AG08396 (cell line): ENCODE data around the gene MPPED2.

ENCODE experiments used
- DNase-seq: peaks from one replicate; pipeline ENCODE4 v3.0.0; 2012; ENCODE audit warnings: low spot score, mixed read lengths

Gene MPPED2

DNA sequence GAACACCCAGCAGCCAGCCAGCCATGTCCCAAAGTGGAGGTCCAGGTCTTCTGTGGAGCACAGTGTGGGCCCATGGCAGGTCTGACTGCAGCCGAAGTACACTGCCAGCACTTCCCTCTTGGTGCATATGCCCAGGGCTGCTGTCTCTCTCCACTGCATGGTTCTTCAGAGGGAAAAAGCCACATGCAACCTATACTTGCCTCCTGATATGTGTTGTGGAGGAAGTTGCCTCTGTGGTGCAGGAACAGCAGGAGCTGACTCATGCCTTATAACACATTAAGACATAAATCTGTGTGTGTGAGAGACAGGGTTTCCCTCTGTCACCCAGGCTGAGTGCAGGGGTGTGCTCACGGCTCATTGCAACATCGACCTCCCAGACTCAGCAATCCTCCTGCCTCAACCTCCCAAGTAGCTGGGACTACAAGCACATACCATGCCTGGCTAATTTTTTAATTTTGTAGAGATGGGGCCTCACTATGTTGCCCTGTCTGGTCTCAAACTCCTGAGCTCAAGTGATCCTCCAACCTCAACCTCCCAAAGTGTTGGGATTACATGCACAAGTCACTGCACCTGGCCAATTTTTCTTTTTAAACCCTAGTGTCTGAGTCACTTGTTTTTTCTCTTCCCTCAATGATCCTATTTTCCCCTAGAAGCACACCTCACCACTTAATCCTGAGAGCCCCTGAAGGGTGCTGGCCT, 98.8 kb downstream of the MPPED2 start:
- DNase-seq = no peak

DNA sequence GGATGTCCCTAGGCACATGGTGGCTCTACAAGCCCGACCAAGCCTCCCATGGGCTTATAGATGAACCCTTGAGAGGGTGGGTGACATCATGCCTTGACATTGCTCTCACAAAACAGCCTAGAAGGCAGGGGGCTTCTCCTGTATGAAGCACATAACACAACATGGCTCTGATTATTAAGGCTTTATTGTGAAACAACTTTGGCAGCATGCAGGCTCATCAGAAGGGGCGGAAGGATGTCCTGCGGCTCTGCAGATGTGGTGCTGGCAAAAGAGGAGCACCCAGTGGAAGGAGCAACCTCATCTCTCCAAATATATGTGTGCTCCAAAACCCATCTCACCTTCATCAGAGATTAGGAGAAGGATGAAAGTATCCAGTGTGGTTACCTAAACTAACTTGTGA, 100.4 kb downstream of the MPPED2 start:
- no peak for DNase-seq

DNA sequence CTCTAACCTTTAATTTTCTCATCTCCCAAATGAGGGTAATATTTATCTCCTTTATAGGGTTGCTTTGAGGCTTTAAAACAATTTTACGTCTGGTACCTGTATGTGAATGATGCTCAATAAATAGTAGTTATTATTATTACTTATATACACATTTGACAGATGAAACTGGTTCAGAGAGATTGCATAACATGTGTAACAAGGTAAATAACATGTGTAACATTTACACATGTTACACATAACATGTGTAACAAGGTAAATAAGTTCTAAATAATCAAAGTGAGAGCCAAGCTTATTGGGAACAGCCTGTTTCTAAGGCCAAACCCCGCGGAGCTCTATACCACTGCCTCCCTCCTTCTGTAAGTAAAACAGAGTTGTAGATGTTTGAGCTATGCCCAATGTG, 100.9 kb downstream of the MPPED2 start:
- DNase-seq = no peak

DNA sequence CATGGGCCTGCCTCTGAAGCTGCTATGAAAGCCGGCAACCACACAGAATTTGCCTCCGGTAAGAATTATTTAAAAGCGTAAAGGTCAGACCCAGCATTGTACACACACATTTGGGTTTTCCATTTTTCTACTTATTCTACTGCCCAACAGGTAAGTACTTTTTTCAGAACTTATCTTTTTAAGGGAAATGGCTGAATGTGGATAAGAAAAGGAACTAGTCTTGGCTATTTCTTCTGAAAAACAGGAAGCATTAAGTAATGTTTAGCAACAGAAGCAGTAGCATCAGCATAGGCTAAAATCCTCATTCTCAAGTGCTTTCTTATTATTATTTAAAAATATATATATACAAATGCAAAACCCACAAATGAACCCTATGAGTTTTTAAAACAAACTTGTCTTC, 103.1 kb downstream of the MPPED2 start:
- DNase-seq = no peak

DNA sequence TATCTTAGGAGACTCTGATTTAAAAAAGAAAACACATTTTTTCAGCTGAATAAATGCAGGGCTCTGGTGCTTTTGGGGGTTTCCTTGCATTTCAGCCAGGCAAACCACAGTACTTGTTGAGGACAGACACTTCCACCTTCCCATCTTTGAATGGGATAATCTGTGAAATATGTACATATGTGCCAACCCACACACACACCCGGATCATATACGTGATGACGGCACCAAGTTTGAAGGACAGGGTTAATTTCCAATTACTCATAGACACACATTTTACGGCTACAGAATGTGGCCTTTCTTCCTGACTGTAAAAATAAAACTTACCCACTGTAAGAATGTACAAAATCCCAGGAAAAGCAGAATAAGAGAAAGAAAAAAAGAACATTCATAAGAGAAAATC, 104.4 kb downstream of the MPPED2 start:
- DNase-seq = no peak

DNA sequence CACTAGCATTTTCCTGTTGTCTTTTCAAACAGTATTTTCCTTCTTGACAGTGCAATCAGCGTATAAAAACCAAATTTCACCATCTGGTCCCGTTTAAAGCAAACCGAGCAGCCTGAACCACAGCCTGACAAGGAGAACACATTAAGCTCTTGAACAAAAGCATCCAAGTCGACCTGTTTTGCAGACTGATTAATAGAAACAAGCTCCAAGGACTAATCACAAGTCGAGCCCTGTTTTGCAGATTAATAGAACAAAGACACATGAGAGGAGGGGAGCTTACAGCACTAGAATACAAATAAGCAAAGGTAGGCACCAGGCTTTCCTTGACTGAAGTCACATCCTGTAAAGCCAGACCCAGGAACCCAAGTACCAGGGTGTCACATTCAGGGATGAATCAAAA, 104.8 kb downstream of the MPPED2 start:
- no peak for DNase-seq

DNA sequence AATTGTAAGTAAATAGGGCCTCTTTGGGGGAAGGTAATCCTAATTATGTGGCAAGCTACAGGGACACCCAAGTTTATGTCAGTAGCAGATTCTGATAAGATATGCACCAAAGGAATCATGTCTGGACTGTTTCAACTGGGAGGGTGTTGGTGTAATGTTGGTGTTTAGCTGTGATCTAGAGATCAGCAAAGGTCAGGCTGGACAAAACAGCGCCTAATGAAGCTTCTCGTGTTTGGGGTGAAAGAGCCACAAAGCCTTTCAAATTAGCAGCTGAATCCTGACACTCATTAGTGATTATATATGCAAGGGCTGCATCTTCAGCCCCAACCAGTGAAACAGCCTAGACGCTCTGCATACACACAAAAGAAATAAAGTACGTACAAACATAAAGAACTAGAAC, 106.3 kb downstream of the MPPED2 start:
- DNase-seq = no peak

GRCh38 chr11:30478923-30479322, 107.2 kb downstream of the MPPED2 start:
- DNase-seq = no peak

- DNase-seq = no peak
Measured at GRCh38 chr11:30477061-30477460, 109.1 kb downstream of the MPPED2 start.

GRCh38 chr11:30474151-30474954, 111.8 kb downstream of the MPPED2 start:
- DNase-seq = no peak

- no peak for DNase-seq
Measured at GRCh38 chr11:30471244-30471643, 114.9 kb downstream of the MPPED2 start.

- DNase-seq = no peak
Measured at GRCh38 chr11:30468881-30469280, 117.3 kb downstream of the MPPED2 start.

DNA sequence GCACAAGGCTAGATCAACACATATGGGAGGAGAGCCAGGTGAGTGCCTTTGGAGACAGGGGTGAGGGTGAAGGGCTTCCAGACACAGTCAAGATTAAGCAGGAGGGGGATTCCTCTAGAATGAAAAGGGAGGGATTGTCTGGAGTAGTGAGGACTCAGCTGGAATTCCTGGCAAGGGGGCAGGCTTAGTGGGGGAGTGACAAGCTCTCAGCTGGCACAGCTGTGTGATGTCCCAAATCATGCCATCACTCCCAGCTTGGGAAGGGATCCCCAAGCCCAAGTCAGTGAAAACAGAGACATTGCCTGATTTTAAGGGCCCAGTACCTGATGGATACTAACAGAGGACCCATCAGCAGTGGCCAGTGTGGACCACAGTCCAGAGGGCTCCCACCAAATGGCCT, 119.0 kb downstream of the MPPED2 start:
- no peak for DNase-seq

DNA sequence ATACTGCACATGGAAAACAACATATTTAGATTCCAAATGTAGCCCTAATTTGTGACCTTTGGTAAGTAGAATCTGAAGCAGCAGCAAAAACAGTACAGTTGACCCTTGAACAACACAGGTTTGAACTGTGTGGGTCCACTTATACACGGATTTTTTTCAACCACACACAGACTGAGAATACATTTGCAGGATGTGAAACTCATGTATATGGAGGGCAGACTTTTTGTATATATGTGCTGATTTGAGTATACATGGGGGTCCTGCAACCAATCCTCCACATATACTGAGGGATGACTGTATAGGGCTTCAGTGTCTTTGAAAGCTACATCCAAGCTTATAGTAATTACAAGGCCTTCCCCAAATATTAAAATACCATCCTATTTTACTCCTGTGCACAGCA, 120.5 kb downstream of the MPPED2 start:
- no peak for DNase-seq

DNA sequence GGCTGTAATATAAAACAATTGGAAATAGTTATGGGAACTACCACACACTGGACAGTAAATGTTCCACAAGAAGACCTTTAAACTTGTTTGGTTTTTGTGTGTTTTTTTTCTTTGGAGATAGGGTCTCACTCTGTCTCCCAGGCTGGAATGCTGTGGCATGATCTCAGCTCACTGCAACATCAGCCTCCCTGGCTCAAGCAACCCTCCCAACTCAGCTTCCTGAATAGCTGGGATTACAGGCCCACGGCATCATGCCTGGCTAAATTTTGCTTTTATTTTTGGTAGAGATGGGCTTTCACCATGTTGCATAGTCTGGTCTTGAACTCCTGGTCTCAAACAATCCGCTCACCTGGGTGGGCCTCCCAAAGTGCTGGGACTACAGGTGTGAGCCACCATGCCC, 121.0 kb downstream of the MPPED2 start:
- DNase-seq = no peak

- DNase-seq = no peak
Measured at GRCh38 chr11:30463266-30463665, 122.9 kb downstream of the MPPED2 start.

GRCh38 chr11:30462421-30462820, 123.7 kb downstream of the MPPED2 start:
- DNase-seq = no peak

DNA sequence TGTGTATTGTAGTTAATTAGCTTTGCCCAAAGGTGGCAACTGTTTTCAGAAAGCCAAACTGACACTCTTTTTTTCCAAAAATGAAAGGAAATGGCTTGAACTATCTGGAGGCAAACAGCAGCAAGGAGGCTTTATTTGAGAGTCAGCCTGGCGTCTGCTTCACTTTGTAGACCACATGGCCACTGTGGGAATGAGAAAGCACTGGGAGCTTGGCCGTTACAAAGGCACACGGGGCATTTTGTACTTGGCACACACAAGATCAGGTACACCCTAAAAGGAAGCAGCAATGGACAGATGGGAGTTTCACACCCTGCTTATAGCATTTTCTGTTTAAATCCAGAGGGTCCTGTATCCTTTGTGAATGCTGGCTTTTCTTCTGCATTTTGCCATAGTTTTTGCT, 126.3 kb downstream of the MPPED2 start:
- no peak for DNase-seq

- no peak for DNase-seq
Measured at GRCh38 chr11:30459306-30459705, 126.8 kb downstream of the MPPED2 start.

GRCh38 chr11:30458541-30458940, 127.6 kb downstream of the MPPED2 start:
- DNase-seq = no peak

DNA sequence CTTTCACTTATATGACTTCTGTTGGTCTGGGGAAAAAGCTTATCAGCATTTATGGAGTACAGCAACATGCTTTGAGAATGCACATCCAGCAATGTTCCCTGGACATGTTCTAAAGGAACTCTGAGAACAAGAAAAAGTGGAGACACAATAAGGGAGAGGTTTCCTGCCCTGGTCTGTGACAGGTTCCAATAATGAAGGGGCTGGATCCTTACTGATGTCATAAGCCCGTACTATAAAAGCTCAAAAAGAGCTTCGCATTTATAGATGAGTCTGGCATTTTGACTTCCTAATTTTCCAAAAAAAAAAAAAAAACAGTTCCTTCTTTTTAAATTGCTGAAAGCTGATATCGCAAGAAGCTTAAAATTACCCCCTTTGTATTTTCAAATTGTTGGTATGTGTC, 129.1 kb downstream of the MPPED2 start:
- DNase-seq = no peak

- no peak for DNase-seq
Measured at GRCh38 chr11:30455025-30455424, 131.1 kb downstream of the MPPED2 start.

DNA sequence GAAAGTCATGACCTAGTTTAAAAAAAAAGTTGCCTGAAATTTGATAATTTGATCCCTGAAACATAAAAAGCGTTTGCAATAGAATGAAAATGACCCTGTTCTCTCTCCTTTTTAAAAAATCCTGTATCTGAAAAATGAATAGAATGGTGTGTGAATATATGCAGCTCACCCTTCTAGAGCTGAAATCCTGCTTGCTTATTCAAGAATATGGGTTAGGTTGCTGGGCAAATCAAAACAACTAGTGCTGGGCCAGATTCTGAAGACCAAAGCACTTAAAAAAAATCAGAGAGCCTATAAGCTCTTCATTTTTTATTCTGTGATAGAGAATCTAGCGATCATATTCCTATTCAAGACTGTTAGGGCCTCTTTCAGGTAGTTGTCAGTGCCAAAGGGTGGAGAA, 131.6 kb downstream of the MPPED2 start:
- no peak for DNase-seq

DNA sequence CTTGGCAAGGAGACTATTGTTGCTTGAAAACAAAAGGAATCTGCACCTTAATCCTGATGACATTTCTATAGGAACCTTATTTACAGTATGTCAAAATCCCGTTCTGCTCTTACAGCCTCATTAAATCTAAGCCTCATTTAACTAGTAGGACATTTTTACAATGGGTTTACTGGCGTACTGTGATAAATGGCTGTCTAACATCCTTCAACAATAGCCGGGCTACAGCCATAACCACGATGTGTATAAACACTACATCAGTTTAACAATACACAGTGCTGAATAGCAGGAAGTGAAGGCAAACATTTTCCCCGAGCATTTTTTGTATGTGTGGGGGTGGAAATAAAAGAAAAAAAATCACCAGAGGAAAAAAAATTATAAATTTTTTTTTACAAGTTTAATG, 132.0 kb downstream of the MPPED2 start:
- no peak for DNase-seq
